Body of pancreas (tissue), 4 donors: ENCODE data around the gene RAB1B.

Experiments
- POLR2A ChIP-seq, 3 donors: fragments of 450-650 bp; IDR thresholded peaks; one replicate each; pipeline ENCODE4 v1.6.1; 2016; ENCODE audit warnings: antibody characterized with exemption in 3 of 3, mild to moderate bottlenecking in 2 of 3
- TF ChIP-seq, protein P1 (sequence below), 7 experiments: fragments of 450-650 bp in 4 of 7; fragments of 200-600 bp in 3 of 7; sonication (generic) in 3 of 7; IDR thresholded peaks; one replicate each; pipeline ENCODE4 v1.5.1; 2016 to 2019; ENCODE audit warnings: antibody characterized with exemption in 7 of 7

DNA sequence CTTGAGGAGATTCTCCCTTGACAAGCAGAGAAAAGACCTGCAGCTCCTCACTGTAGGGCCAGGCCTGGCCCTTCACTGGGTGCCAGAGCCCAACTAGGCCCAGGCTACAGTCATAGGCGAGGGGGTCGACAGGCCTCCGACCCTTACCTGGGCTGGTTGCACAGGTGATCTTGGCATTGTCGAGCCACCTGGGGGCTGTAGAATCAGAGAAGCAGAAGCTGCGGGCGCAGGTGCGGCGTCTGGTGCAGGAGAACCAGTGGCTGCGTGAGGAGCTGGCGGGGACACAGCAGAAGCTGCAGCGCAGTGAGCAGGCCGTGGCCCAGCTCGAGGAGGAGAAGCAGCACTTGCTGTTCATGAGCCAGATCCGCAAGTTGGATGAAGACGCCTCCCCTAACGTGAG is 6.9 kb upstream of the RAB1B start:
- TF ChIP-seq, protein P1, sequence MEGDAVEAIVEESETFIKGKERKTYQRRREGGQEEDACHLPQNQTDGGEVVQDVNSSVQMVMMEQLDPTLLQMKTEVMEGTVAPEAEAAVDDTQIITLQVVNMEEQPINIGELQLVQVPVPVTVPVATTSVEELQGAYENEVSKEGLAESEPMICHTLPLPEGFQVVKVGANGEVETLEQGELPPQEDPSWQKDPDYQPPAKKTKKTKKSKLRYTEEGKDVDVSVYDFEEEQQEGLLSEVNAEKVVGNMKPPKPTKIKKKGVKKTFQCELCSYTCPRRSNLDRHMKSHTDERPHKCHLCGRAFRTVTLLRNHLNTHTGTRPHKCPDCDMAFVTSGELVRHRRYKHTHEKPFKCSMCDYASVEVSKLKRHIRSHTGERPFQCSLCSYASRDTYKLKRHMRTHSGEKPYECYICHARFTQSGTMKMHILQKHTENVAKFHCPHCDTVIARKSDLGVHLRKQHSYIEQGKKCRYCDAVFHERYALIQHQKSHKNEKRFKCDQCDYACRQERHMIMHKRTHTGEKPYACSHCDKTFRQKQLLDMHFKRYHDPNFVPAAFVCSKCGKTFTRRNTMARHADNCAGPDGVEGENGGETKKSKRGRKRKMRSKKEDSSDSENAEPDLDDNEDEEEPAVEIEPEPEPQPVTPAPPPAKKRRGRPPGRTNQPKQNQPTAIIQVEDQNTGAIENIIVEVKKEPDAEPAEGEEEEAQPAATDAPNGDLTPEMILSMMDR (IDR thresholded peaks at IDR 0.05) = no peak
- TF ChIP-seq POLR2A (IDR thresholded peaks at IDR 0.05) = no peak
